SU-DHL-6 (cell line): Measurements from ENCODE around the gene TARS1.

Experiments
- H2AFZ ChIP-seq: fragments of 200-600 bp; sonication (generic); 2 replicates; pipeline ENCODE4 v1.6.1; 2014; ENCODE audit warnings: low read depth, mild to moderate bottlenecking, moderate library complexity, mixed read lengths, antibody characterized with exemption, low read length; ENCODE audit not compliant: severe bottlenecking
- H3F3A ChIP-seq: fragments of 200-600 bp; shearing (Covaris generic); 2 replicates; pipeline ENCODE4 v1.6.0; 2016; ENCODE audit warnings: antibody characterized with exemption, mild to moderate bottlenecking; ENCODE audit not compliant: insufficient read depth
- H3K27ac ChIP-seq: fragments of 200-600 bp; sonication (generic); 2 replicates; pipeline ENCODE4 v1.5.1; 2016; ENCODE audit warnings: low read depth, mild to moderate bottlenecking, low read length, moderate library complexity, mixed read lengths
- H3K27me3 ChIP-seq: fragments of 200-600 bp; sonication (generic), shearing (Covaris generic); 2 replicates; pipeline ENCODE4 v1.6.0; 2014; ENCODE audit warnings: mild to moderate bottlenecking, low read length
- H3K36me3 ChIP-seq: fragments of 200-600 bp; sonication (generic); 2 replicates; pipeline ENCODE4 v1.6.1; 2014; ENCODE audit warnings: mild to moderate bottlenecking, low read length, mixed read lengths
- H3K4me2 ChIP-seq: fragments of 300-600, 200-600 bp; shearing (Covaris generic), sonication (generic); 2 replicates; pipeline ENCODE4 v1.6.0; 2014; ENCODE audit warnings: low read length, low read depth, mild to moderate bottlenecking; ENCODE audit not compliant: poor library complexity, severe bottlenecking
- H3K4me3 ChIP-seq: fragments of 200-600 bp; sonication (generic); 2 replicates; pipeline ENCODE4 v1.5.1; 2014; ENCODE audit warnings: antibody characterized with exemption, low read length, mild to moderate bottlenecking, mixed read lengths; ENCODE audit not compliant: insufficient read depth, poor library complexity, severe bottlenecking
- H3K79me2 ChIP-seq: fragments of 200-600 bp; sonication (generic); 2 replicates; pipeline ENCODE4 v1.6.1; 2014; ENCODE audit warnings: mild to moderate bottlenecking, low read length, moderate library complexity; ENCODE audit not compliant: insufficient read depth
- H3K9ac ChIP-seq: fragments of 200-600 bp; sonication (generic); 2 replicates; pipeline ENCODE4 v1.7.0; 2014; ENCODE audit warnings: mild to moderate bottlenecking, low read length
- H3K9me2 ChIP-seq: fragments of 200-600 bp; sonication (generic); replicated peaks from 2 replicates; pipeline ENCODE4 v1.6.1; 2014; ENCODE audit warnings: low read length; ENCODE audit not compliant: insufficient read depth
- H3K9me3 ChIP-seq: fragments of 200-600 bp; sonication (generic); 2 replicates; pipeline ENCODE4 v1.6.1; 2014; ENCODE audit warnings: low read length, mixed read lengths; ENCODE audit not compliant: insufficient read depth
- H4K20me1 ChIP-seq: fragments of 200-600 bp; sonication (generic); 2 replicates; pipeline ENCODE4 v1.6.1; 2014; ENCODE audit warnings: low read depth, mild to moderate bottlenecking, antibody characterized with exemption, low read length, moderate library complexity, mixed read lengths
- CTCF ChIP-seq: fragments of 200-600 bp; sonication (generic); IDR thresholded peaks from one replicate; pipeline ENCODE4 v1.5.1; 2017; ENCODE audit warnings: antibody characterized with exemption, mild to moderate bottlenecking, low read length, moderate library complexity; ENCODE audit not compliant: insufficient read depth, poor library complexity, severe bottlenecking
- EZH2phosphoT487 ChIP-seq: fragments of 200-600 bp; sonication (generic), shearing (Covaris generic); conservative IDR thresholded peaks from 2 replicates; pipeline ENCODE4 v1.6.1; 2018; ENCODE audit warnings: mild to moderate bottlenecking, antibody characterized with exemption, low read length, moderate library complexity, mixed read lengths

TARS1 gene

GRCh38 chr5:33462456-33462855 lies 21.7 kb downstream of the TARS1 start:
- Histone ChIP-seq H3F3A (no peaks in the 10 kb centered on the region), H3K27me3 (no peaks in the 10 kb centered on the region), H4K20me1 (no peaks in the 10 kb centered on the region), H3K79me2 (no peaks in the 10 kb centered on the region), H3K4me2 (no peak overlapping the region), H3K4me3 (no peak overlapping the region), H2AFZ (no peak overlapping the region), H3K9me3 (no peaks in the 10 kb centered on the region), H3K9ac (no peak overlapping the region), H3K27ac (no peak overlapping the region), H3K36me3 (peaks cover 78% of the 10 kb centered on the region), H3K9me2 (no peaks in the 10 kb centered on the region)
- no peak for TF ChIP-seq CTCF
- TF ChIP-seq EZH2phosphoT487 = no peak

GRCh38 chr5:33465120-33465519 lies 24.4 kb downstream of the TARS1 start:
- Histone ChIP-seq H3K9ac (no peak overlapping the region), H3K9me3 (no peaks in the 10 kb centered on the region), H3K4me2 (no peak overlapping the region), H2AFZ (no peak overlapping the region), H3K9me2 (no peaks in the 10 kb centered on the region), H4K20me1 (no peaks in the 10 kb centered on the region), H3K27me3 (no peaks in the 10 kb centered on the region), H3K27ac (no peak overlapping the region), H3K79me2 (no peaks in the 10 kb centered on the region), H3F3A (no peaks in the 10 kb centered on the region), H3K4me3 (no peak overlapping the region), H3K36me3 (peaks cover 62% of the 10 kb centered on the region)
- no peak for TF ChIP-seq CTCF
- no peak for TF ChIP-seq EZH2phosphoT487

GRCh38 chr5:33468775-33469435 lies 28.1 kb downstream of the TARS1 start:
- no peaks in the 10 kb centered on the region for H3K9me3 ChIP-seq
- H3K36me3 ChIP-seq = peaks cover 42% of the 10 kb centered on the region
- no peak overlapping the region for H3K9ac ChIP-seq
- H3K79me2 ChIP-seq = no peaks in the 10 kb centered on the region
- H3K4me2 ChIP-seq = no peak overlapping the region
- H2AFZ ChIP-seq = no peak overlapping the region
- no peaks in the 10 kb centered on the region for H4K20me1 ChIP-seq
- TF ChIP-seq EZH2phosphoT487 (no peak), CTCF (no peak)
- no peaks in the 10 kb centered on the region for H3K9me2 ChIP-seq
- H3K27ac ChIP-seq = no peak overlapping the region
- H3K4me3 ChIP-seq = no peak overlapping the region
- no peaks in the 10 kb centered on the region for H3F3A ChIP-seq
- H3K27me3 ChIP-seq = no peaks in the 10 kb centered on the region
